SK-N-MC (cell line): ENCODE results near the gene NCKAP5L.
"Not testable (repeated sequence)": the region's sequence is repeated elsewhere in the genome, so short reads cannot be mapped to it uniquely, and the experiment has no call there.

Experiments
- DNase-seq: peaks from one replicate; pipeline ENCODE4 v3.0.0-alpha.2; 2011; ENCODE audit warnings: low read depth, low spot score
- H3K27ac ChIP-seq: fragments of 200-600 bp; sonication (generic); 2 replicates; pipeline ENCODE4 v1.5.1; 2016; ENCODE audit warnings: mixed run types
- H3K36me3 ChIP-seq: fragments of 200-600 bp; sonication (generic); 2 replicates; pipeline ENCODE4 v1.6.1; 2017; ENCODE audit warnings: antibody characterized with exemption, low read length, mixed read lengths; ENCODE audit not compliant: insufficient read depth
- H3K4me3 ChIP-seq: fragments of 200-600 bp; sonication (generic); 2 replicates; pipeline ENCODE4 v1.5.1; 2016
- H3K9ac ChIP-seq: fragments of 200-600 bp; sonication (generic); 2 replicates; pipeline ENCODE4 v1.8.0; 2017; ENCODE audit warnings: mixed run types, mixed read lengths; ENCODE audit not compliant: insufficient read length
- H3K9me3 ChIP-seq: fragments of 200-600 bp; sonication (generic); 2 replicates; pipeline ENCODE4 v1.6.1; 2017; ENCODE audit warnings: low read depth, mild to moderate bottlenecking, antibody characterized with exemption, low read length, moderate library complexity, mixed read lengths
- EZH2 ChIP-seq: fragments of 200-600 bp; sonication (generic); IDR thresholded peaks from one replicate; pipeline ENCODE4 v1.6.1; 2017; ENCODE audit warnings: antibody characterized with exemption
- FOXP2 ChIP-seq: optimal IDR thresholded peaks from 2 replicates; pipeline ENCODE3; 2011; ENCODE audit warnings: mild to moderate bottlenecking, moderate library complexity; ENCODE audit not compliant: insufficient read depth; ENCODE audit errors: extremely low read length, control extremely low read depth
- POLR2AphosphoS5 ChIP-seq: IDR thresholded peaks from 2 replicates; pipeline ENCODE4 v1.6.1; 2012; ENCODE audit warnings: mild to moderate bottlenecking, low read depth, low read length, borderline replicate concordance

The NCKAP5L gene

DNA sequence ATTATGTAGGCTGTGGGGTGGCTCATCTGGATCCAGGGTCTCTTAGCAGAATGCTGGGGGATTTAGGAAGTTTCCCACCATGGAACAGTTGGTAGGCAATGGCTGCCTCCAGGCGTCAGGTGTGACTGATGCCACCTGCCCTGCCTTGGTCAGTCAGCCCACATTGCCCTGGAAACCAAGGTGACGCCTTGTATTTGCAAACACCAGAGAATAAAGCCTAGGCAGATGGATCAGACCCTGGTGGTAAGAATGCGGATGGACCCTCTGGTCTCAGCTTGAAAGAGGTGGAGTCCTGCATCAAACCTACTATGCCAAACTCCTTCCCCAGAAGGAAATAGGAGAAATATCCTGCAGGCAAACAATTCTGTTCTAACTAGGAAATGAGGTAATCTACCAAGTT lies 38.2 kb downstream of the NCKAP5L start:
- no peak for DNase-seq
- H3K9ac ChIP-seq: no peak overlapping the region
- no peak overlapping the region for H3K4me3 ChIP-seq
- TF ChIP-seq POLR2AphosphoS5 (no peak), EZH2 (no peak), FOXP2 (no peak)
- no peaks in the 10 kb centered on the region for H3K9me3 ChIP-seq
- H3K27ac ChIP-seq: no peak overlapping the region
- no peaks in the 10 kb centered on the region for H3K36me3 ChIP-seq

DNA sequence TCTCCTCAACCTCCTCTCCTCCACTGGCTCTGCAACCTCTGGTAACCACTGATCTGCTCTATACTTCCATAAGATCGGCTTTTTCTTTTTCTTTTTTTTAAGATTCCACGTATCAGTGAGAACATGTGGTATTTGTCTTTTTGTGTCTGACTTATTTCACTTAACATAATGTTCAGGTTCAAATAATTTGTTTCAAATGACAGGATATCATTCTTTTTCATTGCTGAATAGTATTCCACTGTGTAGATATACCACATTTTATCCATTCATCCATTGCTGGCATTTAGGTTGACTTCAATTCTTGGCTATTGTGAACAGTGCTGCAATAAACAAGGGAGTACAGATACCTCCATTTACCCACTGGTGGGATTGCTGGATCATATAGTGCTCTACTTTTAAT lies 40.5 kb downstream of the NCKAP5L start:
- no peak overlapping the region for H3K27ac ChIP-seq
- no peak overlapping the region for H3K4me3 ChIP-seq
- H3K9ac ChIP-seq: no peak overlapping the region
- no peaks in the 10 kb centered on the region for H3K9me3 ChIP-seq
- DNase-seq: no peak
- no peaks in the 10 kb centered on the region for H3K36me3 ChIP-seq
- TF ChIP-seq POLR2AphosphoS5 (no peak), FOXP2 (no peak), EZH2 (no peak)

DNA sequence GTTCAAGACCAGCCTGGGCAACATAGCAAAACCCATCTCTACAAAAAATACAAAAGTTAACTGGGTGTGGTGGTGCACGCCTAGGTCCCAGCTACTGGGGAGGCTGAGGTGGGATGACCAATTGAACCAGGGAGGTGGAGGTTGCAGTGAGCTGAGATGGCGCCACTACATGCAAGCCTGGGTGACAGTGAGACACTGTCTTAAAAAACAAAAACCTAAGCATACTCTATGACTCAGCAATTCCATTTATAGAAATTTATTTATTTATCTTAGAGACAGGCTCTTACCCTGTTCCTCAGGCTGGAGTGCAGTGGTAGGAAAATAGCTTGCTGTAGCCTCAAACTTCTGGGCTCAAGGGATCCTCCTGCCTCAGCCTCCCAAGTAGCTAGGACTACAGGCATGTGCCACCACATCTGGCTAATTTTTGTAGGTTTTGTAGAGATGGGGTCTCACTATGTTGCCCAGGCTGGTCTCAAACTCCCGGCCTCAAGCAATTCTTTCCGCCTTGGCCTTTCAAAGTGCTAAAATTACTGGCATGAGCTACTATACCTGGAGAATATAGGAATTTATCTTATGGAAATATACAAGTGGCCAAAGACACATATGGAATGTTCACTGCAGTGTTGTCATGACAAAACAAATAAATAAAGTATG lies 43.3 kb downstream of the NCKAP5L start:
- DNase-seq: no peak
- Histone ChIP-seq H3K27ac (no peak overlapping the region), H3K9ac (no peak overlapping the region), H3K4me3 (no peak overlapping the region), H3K36me3 (no peaks in the 10 kb centered on the region), H3K9me3 (no peaks in the 10 kb centered on the region)
- TF ChIP-seq FOXP2 (no peak), EZH2 (no peak), POLR2AphosphoS5 (no peak)

DNA sequence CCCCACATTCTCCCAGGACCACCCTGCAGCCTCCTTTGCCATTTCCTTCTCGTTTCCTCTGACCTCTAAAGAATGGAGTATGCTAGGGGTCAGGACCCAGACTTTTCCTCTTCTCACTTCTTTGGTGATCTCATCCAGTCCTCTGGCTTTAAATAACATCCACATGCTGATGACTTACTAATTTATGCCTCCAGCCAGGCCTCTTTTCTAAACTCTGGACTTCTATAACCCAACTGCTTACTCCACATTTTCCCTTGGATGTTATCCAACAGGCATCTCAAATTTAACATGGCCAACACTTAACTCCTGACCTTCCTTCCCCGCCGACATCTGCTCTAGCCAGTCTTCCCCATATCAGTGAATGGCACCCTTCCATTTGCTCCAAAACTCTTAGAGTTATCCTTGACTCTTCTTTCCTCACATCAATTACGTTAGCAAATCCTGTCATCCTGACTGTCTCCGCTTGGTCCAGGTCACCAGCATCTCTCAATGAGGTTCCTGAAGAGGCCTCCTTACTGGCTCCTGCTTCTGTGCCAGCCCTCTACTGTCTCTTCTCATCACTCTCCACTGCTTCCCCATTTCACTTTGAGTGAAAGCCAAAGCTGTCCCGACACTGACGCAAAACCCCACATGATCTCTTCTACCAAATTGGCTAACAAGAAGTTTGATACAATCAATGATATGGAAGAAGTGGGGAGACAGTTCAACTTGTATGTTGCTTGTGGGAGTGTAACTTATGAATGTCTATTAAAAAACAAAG lies 44.1 kb downstream of the NCKAP5L start:
- Histone ChIP-seq H3K9ac (no peak overlapping the region), H3K4me3 (no peak overlapping the region), H3K36me3 (no peaks in the 10 kb centered on the region), H3K27ac (no peak overlapping the region), H3K9me3 (no peaks in the 10 kb centered on the region)
- DNase-seq: no peak
- TF ChIP-seq EZH2 (no peak), POLR2AphosphoS5 (no peak), FOXP2 (no peak)

DNA sequence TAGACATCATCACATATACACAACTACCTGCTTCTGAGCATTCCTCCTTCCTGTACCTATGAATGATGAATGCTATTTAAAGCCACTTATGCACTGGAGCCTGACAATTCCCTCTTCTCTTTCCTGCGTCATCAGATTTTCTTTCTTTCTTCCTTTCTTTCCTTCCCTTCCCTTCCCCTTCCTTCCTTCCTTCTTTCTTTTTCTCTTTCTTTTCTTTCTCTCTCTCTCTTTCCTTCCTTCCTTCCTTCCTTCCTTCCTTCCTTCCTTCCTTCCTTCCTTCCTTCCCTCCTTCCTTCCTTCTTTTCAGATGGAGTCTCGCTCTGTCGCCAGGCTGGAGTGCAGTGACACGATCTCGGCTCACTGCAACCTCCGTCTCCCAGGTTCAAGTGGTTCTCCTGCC lies 47.3 kb downstream of the NCKAP5L start:
- not testable (repeated sequence) for DNase-seq, H3K27ac ChIP-seq, H3K9ac ChIP-seq, H3K9me3 ChIP-seq, H3K36me3 ChIP-seq, H3K4me3 ChIP-seq

DNA sequence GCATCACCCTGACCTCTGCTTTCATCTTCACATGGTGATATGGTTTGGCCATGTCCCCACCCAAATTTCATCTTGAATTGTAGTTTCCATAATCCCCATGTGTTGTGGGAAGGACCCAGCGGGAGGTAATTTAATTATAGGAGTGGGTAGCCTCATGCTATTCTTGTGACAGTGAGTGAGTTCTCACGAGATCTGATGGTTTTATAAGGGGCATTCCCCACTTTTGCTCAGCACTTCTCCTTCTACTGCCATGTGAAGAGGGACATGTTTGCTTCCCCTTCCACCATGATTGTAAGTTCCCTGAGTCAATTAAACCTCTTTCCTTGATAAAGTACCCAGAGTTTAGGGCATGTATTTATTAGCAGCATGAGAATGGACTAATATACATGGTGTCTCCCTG lies 48.6 kb downstream of the NCKAP5L start:
- Histone ChIP-seq H3K36me3 (no peaks in the 10 kb centered on the region), H3K9me3 (no peaks in the 10 kb centered on the region), H3K4me3 (no peak overlapping the region), H3K27ac (no peak overlapping the region), H3K9ac (no peak overlapping the region)
- no peak for TF ChIP-seq EZH2
- no peak for TF ChIP-seq FOXP2
- DNase-seq: no peak

DNA sequence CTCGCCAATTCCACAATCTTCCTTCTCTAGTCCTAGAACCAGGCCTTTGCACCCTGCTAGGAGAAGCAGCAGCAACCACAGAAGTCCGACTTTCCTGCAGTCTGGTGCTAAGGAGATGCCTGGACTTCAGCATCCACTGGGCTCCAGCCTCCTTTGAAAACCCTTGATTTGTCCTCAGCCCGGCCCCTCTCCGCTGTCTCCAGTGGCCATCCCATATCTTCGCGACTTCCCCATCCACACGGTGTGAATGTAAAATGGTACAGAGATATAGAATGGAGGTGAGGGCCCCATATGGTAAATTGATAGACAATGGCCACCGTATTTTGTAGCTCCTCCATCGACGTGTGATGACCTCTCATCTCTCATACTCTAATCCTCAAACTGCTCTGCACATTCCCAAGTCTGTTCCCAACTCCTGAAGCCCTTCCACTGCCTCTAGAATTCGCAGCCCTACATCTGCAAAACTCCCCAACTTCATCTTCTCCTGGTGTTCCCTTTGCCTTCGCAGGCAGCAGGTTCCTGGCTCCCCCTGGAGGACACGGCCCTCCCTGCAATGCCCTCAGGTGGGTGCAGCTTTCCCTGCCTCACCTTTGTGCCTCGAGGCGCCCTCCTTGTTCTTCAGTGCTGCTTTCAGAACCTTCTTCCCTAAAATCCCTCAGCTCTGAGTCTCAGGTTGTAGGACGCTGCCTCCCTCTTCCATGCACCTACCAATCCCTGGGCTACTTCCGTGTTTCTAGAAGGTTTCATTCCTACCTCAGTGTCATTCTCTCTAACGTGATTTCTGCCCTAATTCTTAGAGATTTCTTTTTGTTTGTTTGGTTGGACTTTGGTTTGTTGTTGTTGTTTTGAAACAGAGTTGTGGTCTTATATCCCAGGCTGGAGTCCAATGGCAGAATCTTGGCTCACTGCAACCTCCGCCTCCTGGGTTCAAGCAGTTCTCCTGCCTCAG lies 50.1 kb downstream of the NCKAP5L start:
- Histone ChIP-seq H3K36me3 (no peaks in the 10 kb centered on the region), H3K27ac (no peak overlapping the region), H3K9ac (no peak overlapping the region), H3K4me3 (no peak overlapping the region), H3K9me3 (no peaks in the 10 kb centered on the region)
- TF ChIP-seq POLR2AphosphoS5 (no peak), FOXP2 (no peak), EZH2 (no peak)
- no peak for DNase-seq

DNA sequence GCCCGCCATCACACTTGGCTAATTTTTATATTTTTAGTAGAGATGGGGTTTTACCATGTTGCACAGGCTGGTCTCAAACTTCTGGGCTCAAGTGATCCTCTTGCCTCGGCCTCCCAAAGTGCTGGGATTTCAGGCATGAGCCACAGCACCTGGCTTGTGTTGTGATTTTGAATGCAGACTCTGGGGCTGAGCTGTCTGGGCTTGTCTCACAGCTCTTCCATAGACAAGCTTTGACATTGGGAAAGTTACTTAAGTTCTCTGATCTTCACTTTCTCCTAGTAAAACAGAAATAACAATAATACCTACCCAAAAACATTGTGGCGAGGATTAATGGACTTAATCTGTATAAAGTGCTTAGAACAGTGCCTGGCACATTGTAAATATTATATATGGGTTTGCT lies 50.9 kb downstream of the NCKAP5L start:
- TF ChIP-seq EZH2 (no peak), FOXP2 (no peak), POLR2AphosphoS5 (no peak)
- H3K27ac ChIP-seq: no peak overlapping the region
- no peak overlapping the region for H3K4me3 ChIP-seq
- no peak overlapping the region for H3K9ac ChIP-seq
- no peak for DNase-seq
- no peaks in the 10 kb centered on the region for H3K36me3 ChIP-seq
- H3K9me3 ChIP-seq: no peaks in the 10 kb centered on the region
